CD14-positive monocyte (primary cell): ENCODE results near the gene ECSIT. TPM values are rescaled to one million over a fixed set of nuclear protein-coding genes. Genes with fewer than 3 reads are reported as not detected.

Experiments
- DNase-seq, 3 donors: peaks; one replicate each; pipeline ENCODE4 v3.0.0-alpha.2; 2011 to 2022
- H2AFZ ChIP-seq: 2 replicates; pipeline ENCODE4 v1.6.0; 2012; ENCODE audit warnings: mild to moderate bottlenecking, low read depth, low read length, inconsistent platforms; ENCODE audit not compliant: insufficient read depth, poor library complexity, severe bottlenecking
- H3K27ac ChIP-seq, 2 donors: 1 replicate in 1 of 2; 2 replicates in 1 of 2; pipeline ENCODE4 v1.5.1; 2012 to 2013; ENCODE audit warnings: low read length in 2 of 2, control low read depth in 1 of 2, inconsistent platforms in 1 of 2, low read depth in 1 of 2, mild to moderate bottlenecking in 1 of 2
- H3K27me3 ChIP-seq, 2 donors: one replicate each; pipeline versions ENCODE4 v1.6.0 to v1.6.1; 2011 to 2013; ENCODE audit warnings: low read length in 2 of 2; ENCODE audit not compliant: control insufficient read depth in 2 of 2, insufficient read depth in 2 of 2
- H3K36me3 ChIP-seq, 2 donors: replicated peaks in 1 of 2; 1 replicate in 1 of 2; 2 replicates in 1 of 2; pipeline versions ENCODE4 v1.5.1 to v1.6.1; 2012 to 2013; ENCODE audit warnings: low read length in 2 of 2, control low read depth in 1 of 2, inconsistent platforms in 1 of 2, mild to moderate bottlenecking in 1 of 2; ENCODE audit not compliant: insufficient read depth in 2 of 2, control insufficient read depth in 1 of 2
- H3K4me1 ChIP-seq, 2 donors: 1 replicate in 1 of 2; 2 replicates in 1 of 2; pipeline versions ENCODE4 v1.5.1 to v1.6.1; 2012 to 2013; ENCODE audit warnings: low read length in 2 of 2, control low read depth in 1 of 2, inconsistent platforms in 1 of 2, mild to moderate bottlenecking in 1 of 2, moderate library complexity in 1 of 2; ENCODE audit not compliant: insufficient read depth in 2 of 2, control insufficient read depth in 1 of 2
- H3K4me2 ChIP-seq: replicated peaks from 2 replicates; pipeline ENCODE3; 2012; ENCODE audit warnings: low read length, moderate library complexity, mild to moderate bottlenecking; ENCODE audit not compliant: poor library complexity, severe bottlenecking; ENCODE audit errors: extremely low read depth
- H3K4me3 ChIP-seq, 3 experiments: fragments of 200-600 bp in 1 of 3; sonication (generic) in 1 of 3; replicated peaks in 1 of 3; 1 replicate in 2 of 3; 2 replicates in 1 of 3; pipeline ENCODE4 v1.5.1; 2011 to 2013; ENCODE audit warnings: low read length in 3 of 3, mild to moderate bottlenecking in 3 of 3, control low read depth in 2 of 3, low read depth in 2 of 3, inconsistent platforms in 1 of 3, moderate library complexity in 1 of 3
- H3K79me2 ChIP-seq: 2 replicates; pipeline ENCODE4 v1.6.0; 2012; ENCODE audit warnings: mild to moderate bottlenecking, control low read depth, inconsistent platforms, low read length, moderate library complexity; ENCODE audit not compliant: insufficient read depth
- H3K9ac ChIP-seq: 2 replicates; pipeline ENCODE4 v1.6.0; 2017; ENCODE audit warnings: low read length, mild to moderate bottlenecking; ENCODE audit not compliant: insufficient read depth, poor library complexity, severe bottlenecking
- H3K9me3 ChIP-seq, 2 donors: replicated peaks in 1 of 2; 1 replicate in 1 of 2; 2 replicates in 1 of 2; pipeline versions ENCODE4 v1.5.1 to v1.6.1; 2012 to 2013; ENCODE audit warnings: low read length in 2 of 2, control low read depth in 1 of 2; ENCODE audit not compliant: control insufficient read depth in 1 of 2, insufficient read depth in 1 of 2
- H4K20me1 ChIP-seq: 2 replicates; pipeline ENCODE4 v1.6.0; 2012; ENCODE audit warnings: mild to moderate bottlenecking, low read length, control low read depth, moderate library complexity; ENCODE audit not compliant: insufficient read depth
- H3K27ac Mint-ChIP-seq, 7 donors: one replicate each; pipeline ENCODE4 v1.8.0; 2020; ENCODE audit warnings: mild to moderate bottlenecking in 7 of 7, mixed read lengths in 7 of 7, moderate library complexity in 6 of 7, inconsistent platforms in 2 of 7
- H3K27me3 Mint-ChIP-seq, 3 donors: one replicate each; pipeline ENCODE4 v1.8.0; 2021 to 2022; ENCODE audit warnings: low read depth in 3 of 3, mild to moderate bottlenecking in 3 of 3, mixed read lengths in 3 of 3, moderate library complexity in 3 of 3, inconsistent platforms in 1 of 3
- H3K36me3 Mint-ChIP-seq, 2 donors: one replicate each; pipeline ENCODE4 v1.8.0; 2020; ENCODE audit warnings: mixed read lengths in 2 of 2, inconsistent platforms in 1 of 2, mild to moderate bottlenecking in 1 of 2
- H3K4me1 Mint-ChIP-seq: one replicate; pipeline ENCODE4 v1.8.0; 2020; ENCODE audit warnings: mild to moderate bottlenecking, mixed read lengths
- H3K4me3 Mint-ChIP-seq, 2 donors: one replicate each; pipeline ENCODE4 v1.8.0; 2020; ENCODE audit warnings: mild to moderate bottlenecking in 2 of 2, mixed read lengths in 2 of 2, moderate library complexity in 1 of 2
- H3K9me3 Mint-ChIP-seq, 7 donors: one replicate each; pipeline ENCODE4 v1.8.0; 2020 to 2022; ENCODE audit warnings: mixed read lengths in 7 of 7, mild to moderate bottlenecking in 6 of 7, moderate library complexity in 6 of 7, inconsistent platforms in 2 of 7
- WGBS: methylation state at CpG from one replicate; pipeline ENCODE4 v1.1.5; 2013; ENCODE audit warnings: missing lambda C conversion rate; ENCODE audit not compliant: insufficient coverage; 5-methylcytosine and 5-hydroxymethylcytosine counted together
- intact Hi-C, 2 donors: fragments of 100-400 bp; cut with micrococcal nuclease; formaldehyde crosslinking; loops; one replicate each; pipeline versions ENCODE4 v1.15.0 to v1.15.1; 2023
- polyA minus RNA-seq: library from RNA; depleted of rRNA, polyadenylated mRNA; stranded (reverse); fragments of >200 nt; gene quantifications from 2 replicates; pipeline ENCODE4 v1.2.3, GENCODE V29; 2012
- polyA plus RNA-seq, 3 donors: library from polyadenylated mRNA; depleted of rRNA in 1 of 3; unstranded in 2 of 3; stranded (reverse) in 1 of 3; fragments of 300-500 nt in 2 of 3; fragments of >200 nt in 1 of 3; fragmentation: Illumina TruSeq in 2 of 3; gene quantifications; 1 replicate in 2 of 3; 2 replicates in 1 of 3; pipeline ENCODE4 v1.2.3, GENCODE V29; 2012 to 2021
- total RNA-seq, 12 experiments: library from RNA in 1 of 12; stranded (reverse) in 1 of 12; fragments of 120-200 nt in 1 of 12; gene quantifications; one replicate each; pipeline ENCODE4 v1.2.4 and lab custom pipeline; 2013 to 2026; ENCODE audit warnings: mixed read lengths in 6 of 12, inconsistent platforms in 1 of 12
- TF ChIP-seq, protein P1 (sequence below): fragments of 200-600 bp; IDR thresholded peaks from one replicate; pipeline ENCODE4 v1.8.0; 2022; ENCODE audit warnings: antibody characterized with exemption, mild to moderate bottlenecking

Gene ECSIT, protein sequence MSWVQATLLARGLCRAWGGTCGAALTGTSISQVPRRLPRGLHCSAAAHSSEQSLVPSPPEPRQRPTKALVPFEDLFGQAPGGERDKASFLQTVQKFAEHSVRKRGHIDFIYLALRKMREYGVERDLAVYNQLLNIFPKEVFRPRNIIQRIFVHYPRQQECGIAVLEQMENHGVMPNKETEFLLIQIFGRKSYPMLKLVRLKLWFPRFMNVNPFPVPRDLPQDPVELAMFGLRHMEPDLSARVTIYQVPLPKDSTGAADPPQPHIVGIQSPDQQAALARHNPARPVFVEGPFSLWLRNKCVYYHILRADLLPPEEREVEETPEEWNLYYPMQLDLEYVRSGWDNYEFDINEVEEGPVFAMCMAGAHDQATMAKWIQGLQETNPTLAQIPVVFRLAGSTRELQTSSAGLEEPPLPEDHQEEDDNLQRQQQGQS
- total RNA-seq (2013): 26.9 TPM
- 10 to 100 TPM; 26.4 to 31.6 (median 28.3) TPM for polyA plus RNA-seq
- polyA minus RNA-seq: 27.2 and 40.1 TPM in 2 replicates
- total RNA-seq (lab: John Stamatoyannopoulos, UW): 5.2 to 21.3 (median 16.5) reads per million in 11 experiments

GRCh38 chr19:11528551-11529341 is at the start of gene ECSIT:
ECSIT (minus strand) TSS chr19:11529134; CDS start chr19:11519170, 9,964 bp downstream.
- peak within 1 kb of the TSS; percentile 93 to 97 (median 95) for H3K27ac Mint-ChIP-seq
- peaks cover 8 to 15% of the 10 kb centered on the region in 2 donors for H3K36me3 Mint-ChIP-seq
- Histone ChIP-seq H3K4me1 (peaks cover 14 to 17% of the 10 kb centered on the region in 2 donors), H3K79me2 (peaks cover 22% of the 10 kb centered on the region), H3K27ac (peak within 1 kb of the TSS; percentile 63 to 81), H3K36me3 (peaks cover 2 to 7% of the 10 kb centered on the region in 2 donors), H3K4me3 (peak within 1 kb of the TSS; percentile 52 to 87 (median 60)), H3K4me2 (peak within 1 kb of the TSS; percentile 80), H3K9me3 (no peaks in the 10 kb centered on the region), H4K20me1 (no peaks in the 10 kb centered on the region), H2AFZ (peak within 1 kb of the TSS; percentile 92), H3K9ac (peak within 1 kb of the TSS; percentile 68), H3K27me3 (no peaks in the 10 kb centered on the region)
- H3K27me3 Mint-ChIP-seq: no peaks in the 10 kb centered on the region
- DNase-seq: peak; percentile 97 to 99 (median 98)
- TF ChIP-seq, protein P1, sequence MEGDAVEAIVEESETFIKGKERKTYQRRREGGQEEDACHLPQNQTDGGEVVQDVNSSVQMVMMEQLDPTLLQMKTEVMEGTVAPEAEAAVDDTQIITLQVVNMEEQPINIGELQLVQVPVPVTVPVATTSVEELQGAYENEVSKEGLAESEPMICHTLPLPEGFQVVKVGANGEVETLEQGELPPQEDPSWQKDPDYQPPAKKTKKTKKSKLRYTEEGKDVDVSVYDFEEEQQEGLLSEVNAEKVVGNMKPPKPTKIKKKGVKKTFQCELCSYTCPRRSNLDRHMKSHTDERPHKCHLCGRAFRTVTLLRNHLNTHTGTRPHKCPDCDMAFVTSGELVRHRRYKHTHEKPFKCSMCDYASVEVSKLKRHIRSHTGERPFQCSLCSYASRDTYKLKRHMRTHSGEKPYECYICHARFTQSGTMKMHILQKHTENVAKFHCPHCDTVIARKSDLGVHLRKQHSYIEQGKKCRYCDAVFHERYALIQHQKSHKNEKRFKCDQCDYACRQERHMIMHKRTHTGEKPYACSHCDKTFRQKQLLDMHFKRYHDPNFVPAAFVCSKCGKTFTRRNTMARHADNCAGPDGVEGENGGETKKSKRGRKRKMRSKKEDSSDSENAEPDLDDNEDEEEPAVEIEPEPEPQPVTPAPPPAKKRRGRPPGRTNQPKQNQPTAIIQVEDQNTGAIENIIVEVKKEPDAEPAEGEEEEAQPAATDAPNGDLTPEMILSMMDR: no peak
- H3K4me3 Mint-ChIP-seq: peak within 1 kb of the TSS; percentile 95 to 98
- under 1% methylated on average over 47 of the region's 47 CpGs for WGBS
- intact Hi-C loops: loop anchor here in 1 of 2 donors (1.0 to 5.0 kb wide), 2 partner anchors 23 to 54 kb away; partner anchors contain the start of gene ZNF653
- peaks cover 0 to 5% (median 0%) of the 10 kb centered on the region in 7 donors for H3K9me3 Mint-ChIP-seq
- H3K4me1 Mint-ChIP-seq: peaks cover 10% of the 10 kb centered on the region
